Suprapubic skin (tissue), 4 donors: ENCODE data around the gene PHLDA1. TPM values are rescaled to one million over a fixed set of nuclear protein-coding genes. Genes with fewer than 3 reads are reported as not detected.

Experiments used
- DNase-seq, 2 donors: peaks; one replicate each; pipeline ENCODE4 v3.0.0-alpha.2; 2019; ENCODE audit warnings: low spot score in 2 of 2
- H3K27ac ChIP-seq: fragments of 200-600 bp; sonication (generic); one replicate; pipeline ENCODE4 v1.5.1; 2019
- H3K27me3 ChIP-seq: fragments of 200-600 bp; sonication (generic); one replicate; pipeline ENCODE4 v1.5.1; 2019
- H3K36me3 ChIP-seq: fragments of 200-600 bp; sonication (generic); one replicate; pipeline ENCODE4 v1.5.1; 2019
- H3K4me1 ChIP-seq: fragments of 200-600 bp; sonication (generic); one replicate; pipeline ENCODE4 v1.5.1; 2019
- H3K4me3 ChIP-seq: fragments of 200-600 bp; sonication (generic); one replicate; pipeline ENCODE4 v1.5.1; 2019; ENCODE audit warnings: mild to moderate bottlenecking
- H3K9me3 ChIP-seq: fragments of 200-600 bp; sonication (generic); one replicate; pipeline ENCODE4 v1.5.1; 2019
- EP300 ChIP-seq: sonication (generic); formaldehyde crosslinking; IDR thresholded peaks from one replicate; pipeline ENCODE4 v1.6.1; 2017; ENCODE audit warnings: antibody characterized with exemption
- POLR2A ChIP-seq, 2 donors: fragments of 450-650 bp; IDR thresholded peaks; one replicate each; pipeline ENCODE4 v1.6.1; 2017; ENCODE audit warnings: antibody characterized with exemption in 2 of 2, mild to moderate bottlenecking in 2 of 2, moderate library complexity in 2 of 2
- POLR2AphosphoS5 ChIP-seq, 3 donors: sonication (generic); formaldehyde crosslinking; IDR thresholded peaks; one replicate each; pipeline ENCODE4 v1.6.1; 2017; ENCODE audit warnings: antibody characterized with exemption in 3 of 3
- WGBS: methylation state at CpG from one replicate; pipeline ENCODE4 v1.1.5; 2018; 5-methylcytosine and 5-hydroxymethylcytosine counted together
- total RNA-seq, 4 donors: library from RNA; depleted of rRNA; stranded (reverse); fragments of >200 nt; gene quantifications; one replicate each; pipeline ENCODE4 v1.1.0, GENCODE V29; 2016
- TF ChIP-seq, protein P1 (sequence below), 2 donors: fragments of 200-600 bp in 1 of 2; fragments of 450-650 bp in 1 of 2; sonication (generic) in 1 of 2; IDR thresholded peaks; one replicate each; pipeline ENCODE4 v1.5.1; 2016 to 2019; ENCODE audit warnings: antibody characterized with exemption in 2 of 2, mild to moderate bottlenecking in 1 of 2, moderate library complexity in 1 of 2

Gene PHLDA1
- total RNA-seq, 4 donors from 2014 or later: 16.4 to 31.2 (median 23.3) TPM

DNA sequence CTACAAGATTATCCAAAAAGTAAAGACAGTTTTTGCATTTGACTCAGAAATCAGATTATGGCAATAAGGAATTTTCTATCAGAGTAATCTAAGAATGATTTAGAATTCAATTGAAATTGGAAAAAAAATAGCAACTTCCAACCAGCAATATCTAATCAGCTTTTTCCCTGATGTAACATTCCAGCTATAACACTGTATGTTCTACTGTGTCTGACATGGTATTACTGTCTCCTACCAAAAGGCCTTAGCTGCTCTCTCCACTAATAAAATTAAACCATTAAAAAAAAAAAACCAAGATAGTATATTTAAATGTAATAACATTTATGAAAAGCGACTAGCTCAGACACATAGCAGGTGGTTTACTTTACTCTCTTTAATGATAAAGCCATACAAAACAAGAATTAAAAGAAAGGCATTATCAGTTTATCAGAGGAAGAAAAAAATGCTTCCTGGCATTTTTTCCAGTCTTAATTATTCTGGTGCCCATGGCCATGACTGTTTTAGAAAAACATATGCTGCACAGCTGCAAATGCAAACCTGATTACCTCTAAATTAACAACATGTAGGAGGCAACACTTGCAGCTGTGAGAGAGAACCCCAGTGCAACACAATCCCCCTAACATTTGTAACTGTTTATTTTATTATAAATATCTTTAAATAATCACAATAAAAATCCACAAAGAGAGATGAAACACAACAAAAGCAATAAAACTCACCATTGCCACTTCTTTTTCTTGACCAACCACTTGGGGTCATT is 28.8 kb downstream of the PHLDA1 start:
- no peaks in the 10 kb centered on the region for H3K36me3 ChIP-seq
- 67% methylated on average over 1 of the region's 1 CpG for WGBS
- H3K27me3 ChIP-seq: no peaks in the 10 kb centered on the region
- no peaks in the 10 kb centered on the region for H3K9me3 ChIP-seq
- no peak overlapping the region for H3K27ac ChIP-seq
- no peaks in the 10 kb centered on the region for H3K4me1 ChIP-seq
- no peak for DNase-seq
- TF ChIP-seq POLR2A (IDR thresholded peaks at IDR 0.05) (no peak), EP300 (no peak), POLR2AphosphoS5 (IDR thresholded peaks at IDR 0.05) (no peak)
- TF ChIP-seq, protein P1, sequence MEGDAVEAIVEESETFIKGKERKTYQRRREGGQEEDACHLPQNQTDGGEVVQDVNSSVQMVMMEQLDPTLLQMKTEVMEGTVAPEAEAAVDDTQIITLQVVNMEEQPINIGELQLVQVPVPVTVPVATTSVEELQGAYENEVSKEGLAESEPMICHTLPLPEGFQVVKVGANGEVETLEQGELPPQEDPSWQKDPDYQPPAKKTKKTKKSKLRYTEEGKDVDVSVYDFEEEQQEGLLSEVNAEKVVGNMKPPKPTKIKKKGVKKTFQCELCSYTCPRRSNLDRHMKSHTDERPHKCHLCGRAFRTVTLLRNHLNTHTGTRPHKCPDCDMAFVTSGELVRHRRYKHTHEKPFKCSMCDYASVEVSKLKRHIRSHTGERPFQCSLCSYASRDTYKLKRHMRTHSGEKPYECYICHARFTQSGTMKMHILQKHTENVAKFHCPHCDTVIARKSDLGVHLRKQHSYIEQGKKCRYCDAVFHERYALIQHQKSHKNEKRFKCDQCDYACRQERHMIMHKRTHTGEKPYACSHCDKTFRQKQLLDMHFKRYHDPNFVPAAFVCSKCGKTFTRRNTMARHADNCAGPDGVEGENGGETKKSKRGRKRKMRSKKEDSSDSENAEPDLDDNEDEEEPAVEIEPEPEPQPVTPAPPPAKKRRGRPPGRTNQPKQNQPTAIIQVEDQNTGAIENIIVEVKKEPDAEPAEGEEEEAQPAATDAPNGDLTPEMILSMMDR (IDR thresholded peaks at IDR 0.05): no peak
- no peak overlapping the region for H3K4me3 ChIP-seq

GRCh38 chr12:75998292-75999063 is 33.1 kb downstream of the PHLDA1 start:
- TF ChIP-seq EP300 (no peak), POLR2AphosphoS5 (IDR thresholded peaks at IDR 0.05) (no peak)
- 79% methylated on average over 4 of the region's 4 CpGs for WGBS
- no peaks in the 10 kb centered on the region for H3K36me3 ChIP-seq
- H3K27me3 ChIP-seq: no peaks in the 10 kb centered on the region
- H3K4me3 ChIP-seq: no peak overlapping the region
- no peak for DNase-seq
- H3K4me1 ChIP-seq: no peaks in the 10 kb centered on the region
- H3K9me3 ChIP-seq: no peaks in the 10 kb centered on the region
- H3K27ac ChIP-seq: no peak overlapping the region

DNA sequence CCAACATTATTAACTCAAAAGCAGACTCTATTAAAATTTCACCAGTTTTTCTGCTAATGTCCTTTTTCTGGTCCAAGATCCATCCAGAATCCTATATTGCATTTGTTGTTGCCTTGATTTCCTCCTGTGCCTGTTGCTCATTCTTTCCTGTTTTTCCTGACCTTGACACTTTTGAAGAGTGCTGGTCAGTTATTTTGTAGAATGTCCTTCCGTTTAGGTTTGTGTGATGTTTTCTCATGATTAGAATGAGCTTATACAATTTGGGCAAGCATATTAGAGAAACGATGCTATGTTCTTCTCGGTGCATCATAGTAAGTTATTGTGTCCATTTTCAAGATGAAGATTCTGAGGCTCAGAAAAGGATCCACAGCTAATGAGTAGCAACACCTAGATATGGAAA is 33.9 kb downstream of the PHLDA1 start:
- Histone ChIP-seq H3K4me3 (no peak overlapping the region), H3K4me1 (no peaks in the 10 kb centered on the region), H3K9me3 (no peaks in the 10 kb centered on the region), H3K27me3 (no peaks in the 10 kb centered on the region), H3K36me3 (no peaks in the 10 kb centered on the region), H3K27ac (no peak overlapping the region)
- WGBS: 79% methylated on average over 3 of the region's 3 CpGs
- DNase-seq: no peak
- TF ChIP-seq, protein P1 (IDR thresholded peaks at IDR 0.05): no peak
- TF ChIP-seq EP300: no peak
- TF ChIP-seq POLR2A (IDR thresholded peaks at IDR 0.05): no peak
- TF ChIP-seq POLR2AphosphoS5 (IDR thresholded peaks at IDR 0.05): no peak

DNA sequence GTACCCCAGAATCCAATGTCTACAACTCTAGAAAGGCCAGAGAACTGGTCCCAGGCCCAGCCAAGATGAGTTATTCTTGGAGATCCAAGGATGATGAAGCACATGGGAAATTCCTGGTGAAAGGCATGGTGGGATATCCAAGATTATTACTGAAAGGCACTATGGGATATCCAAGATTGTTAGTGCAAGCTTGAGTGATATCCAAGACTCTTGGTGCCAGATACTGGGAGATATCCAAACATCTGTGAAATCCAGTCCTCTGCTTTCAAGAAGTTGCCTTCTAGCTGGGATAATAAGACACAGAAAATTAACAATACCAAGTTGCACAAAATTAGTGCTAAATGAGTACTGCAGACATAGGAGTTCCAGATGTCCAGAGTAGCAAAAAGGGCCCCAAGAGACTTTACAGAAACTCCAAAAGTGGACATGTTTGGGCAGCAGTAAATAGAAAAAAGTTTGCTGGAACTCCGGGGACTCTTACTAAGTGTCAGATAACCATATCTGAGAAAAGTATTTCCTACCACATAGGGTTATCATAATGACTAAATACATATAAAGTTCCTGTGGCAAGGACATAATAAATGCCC is 34.6 kb downstream of the PHLDA1 start:
- DNase-seq: no peak
- TF ChIP-seq EP300 (no peak), POLR2A (IDR thresholded peaks at IDR 0.05) (no peak), POLR2AphosphoS5 (IDR thresholded peaks at IDR 0.05) (no peak)
- TF ChIP-seq, protein P1 (IDR thresholded peaks at IDR 0.05): no peak
- no peaks in the 10 kb centered on the region for H3K4me1 ChIP-seq
- no peak overlapping the region for H3K27ac ChIP-seq
- H3K9me3 ChIP-seq: no peaks in the 10 kb centered on the region
- H3K4me3 ChIP-seq: no peak overlapping the region
- no peaks in the 10 kb centered on the region for H3K27me3 ChIP-seq
- 21% methylated on average over 1 of the region's 1 CpG for WGBS
- no peaks in the 10 kb centered on the region for H3K36me3 ChIP-seq

DNA sequence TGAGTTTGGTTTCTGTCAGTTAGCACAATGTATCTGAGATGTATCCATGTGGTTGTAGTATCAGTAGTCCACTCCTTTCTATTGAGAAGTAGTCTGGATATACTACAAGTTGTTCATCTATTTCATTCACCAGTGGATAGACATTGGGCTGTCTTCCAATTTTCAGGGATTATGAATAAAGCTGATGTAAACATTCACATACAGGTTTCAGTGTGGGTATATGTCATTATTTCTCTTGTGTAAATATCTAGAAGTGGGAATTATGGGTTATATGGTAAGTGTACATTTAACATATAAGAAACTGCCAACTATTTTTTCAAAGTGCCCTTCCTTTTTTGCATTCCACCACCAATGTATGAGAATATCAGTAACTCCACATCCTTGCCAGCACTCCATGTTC is 35.9 kb downstream of the PHLDA1 start:
- DNase-seq: no peak
- Histone ChIP-seq H3K4me1 (no peaks in the 10 kb centered on the region), H3K36me3 (no peaks in the 10 kb centered on the region), H3K27me3 (no peaks in the 10 kb centered on the region), H3K27ac (no peak overlapping the region), H3K4me3 (no peak overlapping the region), H3K9me3 (no peaks in the 10 kb centered on the region)
- TF ChIP-seq, protein P1 (IDR thresholded peaks at IDR 0.05): no peak
- TF ChIP-seq POLR2AphosphoS5 (IDR thresholded peaks at IDR 0.05): no peak
- TF ChIP-seq EP300: no peak
- no peak for TF ChIP-seq POLR2A (IDR thresholded peaks at IDR 0.05)
